Muscle of arm (tissue), 12 donors: ENCODE results near the gene MTERF4. TPM values are rescaled to one million over a fixed set of nuclear protein-coding genes. Genes with fewer than 3 reads are reported as not detected.

Experiments
- DNase-seq: peaks from one replicate; pipeline ENCODE4 v3.0.0-alpha.2; 2013
- polyA plus RNA-seq, 12 donors: library from polyadenylated mRNA; unstranded; fragments of 120-200 nt; gene quantifications; one replicate each; pipeline ENCODE4 v1.2.1, GENCODE V29; 2013; ENCODE audit not compliant: insufficient read length in 12 of 12

MTERF4 gene
- polyA plus RNA-seq, 12 donors = 18.2 to 74.1 (median 35.0) TPM; not detected in 1

DNA sequence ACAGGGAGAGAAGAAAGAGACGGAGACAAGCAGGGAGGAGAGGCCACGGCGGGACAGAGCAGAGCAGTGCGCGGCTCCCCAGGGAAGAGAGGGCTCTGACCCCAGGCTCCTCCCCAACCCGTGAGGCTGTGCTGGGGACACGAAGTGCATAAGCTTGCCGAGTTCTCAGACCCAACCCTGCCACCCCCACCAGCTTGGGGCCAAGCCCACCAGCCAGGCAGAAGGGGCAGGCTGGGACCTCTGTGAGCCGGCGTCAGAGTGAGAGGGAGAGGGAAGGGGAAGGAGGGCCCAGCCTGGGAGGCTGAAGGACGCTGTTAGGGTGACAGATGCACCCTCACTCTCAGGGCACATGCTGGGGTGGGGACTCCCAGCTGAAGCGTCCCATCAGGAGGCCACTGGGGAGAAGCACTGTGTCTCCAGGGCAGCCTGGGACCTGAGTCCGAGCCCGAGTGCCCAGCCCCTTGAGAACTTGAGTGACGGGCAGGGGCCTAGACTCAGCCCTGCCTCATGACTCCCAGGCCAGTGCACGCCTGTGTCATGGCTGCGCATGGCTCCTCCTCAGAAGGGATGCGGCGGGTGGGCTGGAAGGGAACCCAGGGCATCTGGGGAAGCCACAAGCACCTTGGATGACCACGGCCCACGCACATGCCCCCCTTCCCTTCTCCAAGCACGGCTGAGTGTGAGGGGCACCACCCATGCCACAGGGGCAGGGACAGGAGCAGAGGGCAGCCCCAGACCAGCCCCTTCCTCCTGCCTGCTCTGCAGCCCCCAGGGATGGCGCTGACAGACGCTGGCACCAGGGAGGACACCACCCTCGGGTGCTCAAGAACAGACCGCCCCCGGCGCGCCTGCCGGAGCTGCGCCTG is 31.0 kb downstream of the MTERF4 start:
- DNase-seq = no peak

DNA sequence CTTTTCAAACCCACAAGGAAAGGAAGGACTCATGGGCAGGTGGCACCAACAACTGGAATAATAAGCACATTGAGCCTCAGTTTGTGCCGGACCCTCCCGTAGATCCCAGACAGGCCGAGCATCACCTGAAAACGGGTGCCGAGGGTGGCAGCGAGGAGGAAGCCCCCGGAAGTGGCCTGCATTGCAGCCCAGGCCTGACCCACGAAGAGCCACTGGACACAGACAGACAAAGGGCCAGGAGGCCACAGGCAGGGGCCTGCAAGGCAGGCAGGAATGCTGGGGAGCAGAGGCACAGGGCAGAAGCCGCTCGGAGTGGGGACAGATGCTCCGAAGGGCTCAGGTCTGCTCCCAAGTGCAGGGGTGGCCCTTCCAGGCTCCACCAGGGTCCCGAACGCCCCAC is 31.7 kb downstream of the MTERF4 start:
- DNase-seq = no peak

DNA sequence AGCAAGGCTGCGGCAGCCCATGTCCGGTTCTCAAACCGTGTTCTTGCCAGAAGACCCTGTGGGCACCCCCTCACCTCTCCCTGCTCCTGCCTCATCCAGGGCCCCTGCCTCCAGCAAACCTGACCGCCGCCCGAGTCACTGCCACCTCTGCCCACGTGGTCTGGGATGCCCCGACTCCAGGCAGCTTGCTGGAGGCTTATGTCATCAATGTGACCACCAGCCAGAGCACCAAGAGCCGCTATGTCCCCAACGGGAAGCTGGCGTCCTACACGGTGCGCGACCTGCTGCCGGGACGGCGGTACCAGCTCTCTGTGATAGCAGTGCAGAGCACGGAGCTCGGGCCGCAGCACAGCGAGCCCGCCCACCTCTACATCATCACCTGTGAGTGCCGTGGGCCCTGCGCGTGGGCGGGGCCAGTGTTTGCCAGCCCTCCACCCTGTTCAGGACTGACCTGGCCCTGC is 32.2 kb downstream of the MTERF4 start:
- DNase-seq = no peak

DNA sequence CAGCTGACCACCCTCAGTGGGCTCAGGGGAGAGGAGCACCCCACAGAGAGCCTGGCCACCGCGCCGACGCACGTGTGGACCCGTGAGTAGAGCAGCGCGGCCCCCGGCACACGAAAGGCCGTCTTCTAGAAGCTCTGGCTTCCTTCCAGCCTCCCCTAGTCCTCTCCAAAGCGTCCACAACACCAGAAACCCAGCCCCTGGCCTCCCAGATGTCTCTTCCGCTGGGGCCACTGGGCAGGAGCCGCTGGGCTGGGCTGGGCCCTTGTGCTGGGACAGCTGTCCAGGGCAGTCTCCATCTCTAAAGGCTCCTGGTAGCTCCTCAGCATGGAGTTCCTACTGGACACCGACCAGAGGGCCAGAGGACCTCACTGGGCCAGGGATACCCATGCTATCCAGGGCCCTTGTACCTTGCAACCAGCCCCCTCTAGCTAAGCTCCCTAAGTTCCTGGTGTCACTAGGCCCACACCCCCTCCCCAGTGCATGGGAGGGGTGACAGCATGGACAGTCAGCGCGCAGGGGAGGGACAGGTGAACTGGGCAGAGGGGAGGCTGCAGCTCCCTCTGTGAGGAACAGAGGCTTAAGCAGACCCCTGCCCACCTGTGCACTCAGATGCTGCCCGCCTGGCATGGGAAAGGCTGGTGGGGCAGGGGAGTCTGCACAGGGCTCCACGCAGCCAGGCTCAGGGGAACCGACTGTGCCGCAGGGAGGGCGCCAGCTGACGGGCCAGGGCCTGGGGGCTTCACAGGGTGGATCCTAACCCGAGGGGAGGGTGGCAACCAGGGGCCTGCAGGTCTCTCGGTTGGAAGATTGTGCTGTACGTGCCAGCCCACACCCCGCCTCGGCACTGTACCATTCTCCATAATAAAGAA is 32.9 kb downstream of the MTERF4 start:
- no peak for DNase-seq

DNA sequence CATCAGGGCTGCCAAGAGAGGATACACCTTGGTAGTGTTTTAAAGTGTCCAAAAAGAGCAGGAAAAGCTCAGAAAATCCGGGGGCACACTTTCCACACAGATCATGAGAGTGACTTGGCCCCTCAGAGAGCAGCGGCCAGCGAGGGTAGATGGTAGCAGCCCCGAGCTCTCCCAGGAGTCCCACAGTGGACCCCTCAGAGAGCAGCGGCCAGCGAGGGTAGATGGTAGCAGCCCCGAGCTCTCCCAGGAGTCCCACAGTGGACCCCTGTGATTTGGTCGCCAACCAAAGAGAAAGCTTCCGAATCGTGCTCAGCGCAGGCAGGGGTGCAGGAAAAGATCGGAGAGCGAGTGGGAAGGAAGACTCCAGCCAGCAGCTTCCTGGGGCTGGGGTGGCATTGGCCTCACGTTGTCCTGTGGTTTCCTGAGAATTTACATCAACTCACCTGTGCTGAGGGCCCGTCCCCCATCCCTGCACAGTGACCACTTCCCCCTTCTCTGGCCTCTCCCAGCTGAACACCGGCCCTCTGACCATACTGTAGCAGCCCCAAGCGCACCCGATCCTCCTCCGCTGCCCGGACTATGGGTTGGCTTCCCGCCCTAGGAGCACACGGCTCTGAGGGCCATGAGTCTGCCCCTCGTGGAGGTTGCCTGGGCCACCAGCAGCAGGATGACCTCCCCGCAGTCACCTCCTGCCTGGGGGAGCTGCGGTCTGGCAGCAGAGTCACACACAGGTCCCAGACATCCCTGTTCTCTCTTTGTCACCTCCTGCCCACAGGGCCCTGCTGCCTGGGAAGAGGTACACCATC is 33.7 kb downstream of the MTERF4 start:
- no peak for DNase-seq

DNA sequence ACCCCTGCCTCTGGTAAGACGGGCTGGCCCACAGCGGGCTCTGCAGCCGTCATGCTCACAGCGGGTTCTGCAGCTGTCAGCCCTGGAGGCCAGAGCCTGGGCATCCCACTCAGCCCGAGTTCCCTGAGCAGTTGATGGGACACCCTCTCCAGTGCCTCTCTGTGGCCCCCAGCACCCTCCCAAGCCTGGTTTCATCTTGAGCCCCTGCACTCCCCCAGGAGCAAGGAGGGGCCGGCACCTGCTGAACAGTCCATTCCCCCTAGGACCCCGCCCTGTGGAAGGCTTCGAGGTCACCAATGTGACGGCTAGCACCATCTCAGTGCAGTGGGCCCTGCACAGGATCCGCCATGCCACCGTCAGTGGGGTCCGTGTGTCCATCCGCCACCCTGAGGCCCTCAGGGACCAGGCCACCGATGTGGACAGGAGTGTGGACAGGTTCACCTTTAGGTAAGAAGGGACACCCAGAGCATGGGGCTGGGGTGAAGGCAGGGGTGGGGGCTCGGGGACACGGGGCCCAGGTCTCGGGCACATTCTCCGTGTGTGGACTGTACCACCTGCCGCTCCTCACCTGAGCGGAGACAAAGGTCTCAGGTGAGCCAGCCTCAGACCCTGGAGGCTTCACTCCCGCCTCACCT is 34.5 kb downstream of the MTERF4 start:
- DNase-seq = no peak

DNA sequence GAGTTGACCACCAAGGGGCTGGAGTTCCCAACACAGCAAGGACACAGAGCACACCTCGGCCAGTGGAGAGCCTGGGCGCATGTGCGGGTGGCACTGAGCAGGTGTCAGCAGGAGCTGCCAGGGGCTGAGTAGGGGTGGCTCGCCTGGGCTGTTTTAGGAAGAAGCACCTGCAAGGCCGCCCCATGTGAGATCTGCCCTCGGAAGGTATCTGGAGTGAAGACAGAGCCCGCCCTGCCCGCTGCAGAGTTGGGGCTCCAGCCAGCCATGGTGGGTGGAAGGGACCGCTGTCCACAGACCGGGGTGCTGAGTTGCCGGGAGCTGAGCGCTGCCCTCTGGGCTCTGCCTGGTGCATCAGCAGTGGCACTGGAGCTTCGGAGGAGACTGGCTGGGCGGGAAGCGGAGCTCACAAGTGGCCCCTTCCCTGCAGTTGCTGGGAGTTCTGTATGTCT is 35.2 kb downstream of the MTERF4 start:
- no peak for DNase-seq

DNA sequence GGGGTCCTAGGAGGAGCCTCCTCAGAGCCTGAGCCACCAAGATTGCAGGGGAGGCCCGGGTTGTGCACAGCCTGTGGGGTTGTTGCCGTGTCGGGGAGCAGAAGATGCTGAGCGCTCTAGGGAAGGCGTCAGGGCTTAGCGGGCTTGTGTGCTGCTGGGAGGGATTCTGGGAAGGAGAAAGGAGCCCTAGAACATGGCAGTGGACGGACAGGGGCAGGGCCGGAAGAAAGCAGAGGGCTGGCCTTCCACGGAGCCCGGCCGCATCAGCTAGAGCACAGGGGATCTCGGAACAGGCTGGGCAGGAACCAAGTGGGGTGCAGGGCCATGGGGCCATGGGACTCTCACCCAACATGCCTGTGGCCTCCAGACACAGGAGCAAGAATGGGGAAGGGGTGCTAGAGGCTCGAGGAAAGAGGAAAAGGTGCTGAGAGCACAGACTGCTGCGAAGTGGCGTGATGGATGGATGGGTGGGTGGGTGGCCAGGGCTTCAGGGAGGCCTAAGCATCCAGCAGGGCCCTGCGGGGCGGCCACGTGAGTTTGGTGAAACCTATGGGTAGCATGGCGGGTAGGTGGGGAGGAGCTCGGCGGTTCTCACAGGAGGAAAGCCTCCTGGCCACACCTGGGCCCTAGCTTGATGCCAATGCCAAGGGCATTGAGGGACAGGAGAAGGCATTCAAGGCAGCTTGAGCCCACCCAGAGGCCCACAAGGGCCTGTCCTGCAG is 35.8 kb downstream of the MTERF4 start:
- DNase-seq = no peak

DNA sequence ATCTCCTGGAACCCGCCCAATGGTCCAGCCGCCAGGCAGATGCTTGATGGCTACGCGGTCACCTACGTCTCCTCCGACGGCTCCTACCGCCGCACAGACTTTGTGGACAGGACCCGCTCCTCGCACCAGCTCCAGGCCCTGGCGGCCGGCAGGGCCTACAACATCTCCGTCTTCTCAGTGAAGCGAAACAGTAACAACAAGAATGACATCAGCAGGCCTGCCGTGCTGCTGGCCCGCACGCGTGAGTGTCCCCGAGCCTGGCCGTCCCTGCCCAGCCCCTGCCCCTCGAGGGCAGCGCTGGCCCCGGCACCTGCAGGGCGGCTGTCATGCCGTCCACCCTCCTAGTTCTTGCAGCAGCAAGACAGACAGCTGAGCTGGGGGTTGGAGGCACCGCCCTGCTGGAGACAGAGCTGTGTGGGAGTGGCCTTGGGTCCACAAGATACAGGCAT is 36.7 kb downstream of the MTERF4 start:
- no peak for DNase-seq

DNA sequence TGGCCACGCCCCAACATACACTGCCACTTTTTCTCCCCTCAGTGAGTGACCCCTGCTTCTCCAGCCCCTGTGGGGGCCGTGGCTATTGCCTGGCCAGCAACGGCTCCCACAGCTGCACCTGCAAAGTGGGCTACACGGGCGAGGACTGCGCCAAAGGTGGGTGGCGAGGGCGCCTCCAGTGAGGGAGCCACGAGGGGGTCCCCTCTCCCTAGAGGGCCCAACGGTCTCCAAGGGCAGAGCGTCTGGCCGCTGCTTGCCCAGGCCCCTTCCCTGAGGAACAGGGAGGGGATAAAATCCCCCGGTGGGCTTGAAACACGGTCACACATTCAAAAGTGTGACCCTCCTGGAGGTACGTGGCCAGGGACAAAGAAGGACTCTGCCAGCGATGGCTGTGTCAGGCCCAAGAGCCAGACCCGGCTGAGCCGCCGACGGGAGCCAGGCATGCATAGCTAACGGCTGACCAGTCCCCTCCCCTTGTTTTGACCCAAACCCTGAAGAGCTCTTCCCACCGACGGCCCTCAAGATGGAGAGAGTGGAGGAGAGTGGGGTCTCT is 37.2 kb downstream of the MTERF4 start:
- no peak for DNase-seq

DNA sequence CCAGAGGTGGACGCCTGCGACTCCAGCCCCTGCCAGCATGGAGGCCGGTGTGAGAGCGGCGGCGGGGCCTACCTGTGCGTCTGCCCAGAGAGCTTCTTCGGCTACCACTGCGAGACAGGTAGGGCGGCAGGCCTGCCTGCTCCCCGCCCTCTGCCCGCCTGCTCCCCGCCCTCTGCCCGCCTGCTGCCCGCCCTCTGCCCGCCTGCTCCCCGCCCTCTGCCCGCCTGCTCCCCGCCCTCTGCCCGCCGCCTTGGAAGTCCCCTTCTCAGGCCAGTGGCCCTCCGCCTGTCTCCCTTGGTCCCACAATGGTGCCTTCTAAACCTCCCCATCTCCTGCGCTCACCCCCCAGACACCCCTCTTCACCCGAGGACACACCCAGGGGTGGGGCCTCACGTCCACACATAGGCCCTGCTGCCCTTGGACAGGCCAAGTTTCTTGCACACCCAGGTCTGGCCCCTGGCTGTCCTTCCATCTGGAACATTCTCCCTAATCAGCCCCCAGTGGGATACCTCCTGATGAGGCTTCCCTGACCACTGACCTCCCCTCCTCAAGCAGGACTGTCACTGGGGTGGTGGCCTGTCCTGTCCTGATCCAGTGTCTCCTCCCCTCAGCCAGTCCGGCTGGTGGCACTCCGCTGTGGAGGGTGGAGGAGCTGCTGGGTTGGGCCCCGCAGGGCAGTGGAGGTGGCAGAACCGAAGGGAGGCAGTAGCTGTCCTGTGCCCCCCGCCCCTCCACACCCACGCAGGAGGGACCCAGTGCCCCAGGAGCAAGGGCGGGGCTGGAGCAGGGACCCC is 37.9 kb downstream of the MTERF4 start:
- no peak for DNase-seq

DNA sequence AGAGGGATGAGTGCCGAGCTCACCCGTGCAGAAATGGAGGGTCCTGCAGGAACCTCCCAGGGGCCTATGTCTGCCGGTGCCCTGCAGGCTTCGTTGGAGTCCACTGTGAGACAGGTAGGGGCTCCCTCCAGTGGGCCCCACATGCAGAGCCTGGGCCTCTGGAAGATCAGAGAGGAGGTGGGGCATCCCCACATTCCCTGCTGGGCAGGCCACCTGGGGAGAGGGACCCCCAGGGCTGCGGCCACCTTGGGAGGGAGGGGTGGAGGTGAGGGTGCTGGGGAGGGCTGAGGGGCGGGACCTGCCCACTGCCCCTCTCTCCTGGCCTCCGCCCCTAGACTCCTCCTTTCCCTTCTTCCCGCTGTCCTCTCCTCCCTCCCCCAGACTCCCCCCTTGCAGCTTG is 38.5 kb downstream of the MTERF4 start:
- no peak for DNase-seq

DNA sequence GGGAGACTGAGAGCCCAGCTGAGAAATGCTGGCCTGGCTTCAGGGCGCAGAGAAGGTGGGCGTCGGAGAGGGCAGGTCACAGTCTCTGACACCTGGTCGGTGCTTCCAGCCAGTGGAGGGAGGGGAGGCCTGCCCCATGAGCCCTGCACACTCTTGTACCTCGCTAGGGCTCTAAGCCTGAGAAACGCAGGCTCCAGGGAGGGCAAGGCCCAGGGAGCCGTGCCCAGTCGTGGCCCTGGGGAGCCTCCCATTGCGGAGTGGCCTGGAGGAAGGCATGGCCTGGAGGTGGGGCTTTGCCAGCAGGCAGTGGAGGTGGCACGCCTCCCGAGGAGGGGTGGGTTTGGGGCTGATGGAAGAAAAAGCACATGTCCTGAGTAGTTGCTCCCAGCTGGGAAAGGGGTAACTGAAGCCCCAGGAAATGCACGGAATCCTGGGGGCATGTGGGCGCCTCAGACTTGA is 39.0 kb downstream of the MTERF4 start:
- DNase-seq = no peak

DNA sequence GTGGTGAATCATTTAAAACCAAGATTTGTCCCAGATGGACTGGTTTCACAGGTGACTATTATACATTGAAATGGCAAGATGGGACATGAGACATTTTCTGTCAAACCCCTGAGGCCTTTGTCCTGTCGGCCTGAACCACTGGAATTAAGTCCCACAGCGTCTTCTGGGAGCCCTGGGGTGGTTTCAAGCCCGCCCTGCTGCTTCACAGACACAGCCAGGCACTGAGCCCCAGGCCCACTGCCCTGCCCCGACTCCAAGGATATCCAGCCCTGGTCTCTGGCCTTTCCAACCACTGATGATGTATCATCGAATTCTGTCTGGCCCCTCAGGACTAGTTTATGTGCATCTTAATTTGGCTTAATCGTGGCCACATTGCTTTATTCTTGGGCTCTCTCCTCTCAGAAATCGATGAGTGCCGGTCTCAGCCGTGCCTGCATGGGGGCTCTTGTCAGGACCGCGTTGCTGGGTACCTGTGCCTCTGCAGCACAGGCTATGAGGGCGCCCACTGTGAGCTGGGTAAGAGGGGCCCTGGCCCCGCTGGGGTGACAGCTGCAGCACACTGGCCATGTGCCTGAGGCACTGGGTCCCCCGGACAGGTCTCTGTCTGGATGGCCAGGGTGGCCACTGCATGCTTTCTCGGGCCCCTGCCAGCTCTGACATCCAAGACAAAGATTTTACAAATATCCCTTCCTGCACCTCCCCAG is 39.5 kb downstream of the MTERF4 start:
- no peak for DNase-seq

DNA sequence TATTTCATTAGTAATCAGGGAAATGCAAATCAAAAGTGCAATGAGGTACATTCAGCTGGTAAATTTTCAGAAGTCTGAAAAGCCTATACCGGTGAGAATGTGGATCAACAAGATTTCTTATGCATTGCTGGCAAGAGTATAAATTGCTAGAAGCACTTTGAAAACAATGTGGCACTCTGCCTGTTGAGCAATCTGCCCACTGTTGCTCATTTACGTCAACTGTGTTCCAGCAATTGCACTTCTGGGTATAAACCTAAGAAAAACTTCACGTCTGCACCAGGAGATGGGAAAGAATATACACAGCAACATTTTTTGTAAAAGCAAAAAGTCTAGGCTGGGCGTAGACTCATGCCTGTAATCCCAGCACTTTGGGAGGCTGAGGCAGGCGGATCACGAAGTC is 40.8 kb downstream of the MTERF4 start:
- no peak for DNase-seq

DNA sequence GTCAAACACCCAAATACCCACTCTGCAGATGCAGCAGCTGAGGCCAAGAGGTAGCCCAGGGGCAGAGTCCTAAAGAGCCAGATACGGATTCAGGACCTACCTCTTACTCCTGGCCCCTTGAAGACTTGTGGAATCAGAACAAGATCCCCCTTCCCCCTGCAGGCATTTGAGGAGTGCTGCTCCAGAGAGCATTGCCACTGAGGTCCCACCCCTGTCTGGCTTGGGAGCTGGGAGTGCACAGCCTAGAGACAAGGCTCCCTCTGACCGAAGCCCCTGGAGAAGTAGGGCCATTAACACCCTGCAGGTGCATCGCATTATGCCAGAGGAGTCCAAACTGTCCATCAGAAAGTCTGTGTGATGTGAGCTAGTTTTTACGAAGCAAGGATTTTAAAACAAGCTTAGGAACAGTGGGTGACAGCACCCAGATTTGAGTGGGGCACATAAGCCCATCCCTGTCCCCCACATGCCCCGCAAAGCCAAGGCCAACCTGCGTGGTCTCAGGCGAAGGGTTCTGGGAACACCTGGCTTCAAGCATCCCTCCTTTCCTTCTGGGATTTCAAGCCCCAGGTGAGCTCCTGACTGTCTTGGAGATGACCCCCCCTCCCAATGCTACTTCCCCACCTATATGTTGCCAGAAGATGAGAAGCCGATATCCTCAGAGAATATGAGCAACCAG is 48.4 kb downstream of the MTERF4 start:
- no peak for DNase-seq

DNA sequence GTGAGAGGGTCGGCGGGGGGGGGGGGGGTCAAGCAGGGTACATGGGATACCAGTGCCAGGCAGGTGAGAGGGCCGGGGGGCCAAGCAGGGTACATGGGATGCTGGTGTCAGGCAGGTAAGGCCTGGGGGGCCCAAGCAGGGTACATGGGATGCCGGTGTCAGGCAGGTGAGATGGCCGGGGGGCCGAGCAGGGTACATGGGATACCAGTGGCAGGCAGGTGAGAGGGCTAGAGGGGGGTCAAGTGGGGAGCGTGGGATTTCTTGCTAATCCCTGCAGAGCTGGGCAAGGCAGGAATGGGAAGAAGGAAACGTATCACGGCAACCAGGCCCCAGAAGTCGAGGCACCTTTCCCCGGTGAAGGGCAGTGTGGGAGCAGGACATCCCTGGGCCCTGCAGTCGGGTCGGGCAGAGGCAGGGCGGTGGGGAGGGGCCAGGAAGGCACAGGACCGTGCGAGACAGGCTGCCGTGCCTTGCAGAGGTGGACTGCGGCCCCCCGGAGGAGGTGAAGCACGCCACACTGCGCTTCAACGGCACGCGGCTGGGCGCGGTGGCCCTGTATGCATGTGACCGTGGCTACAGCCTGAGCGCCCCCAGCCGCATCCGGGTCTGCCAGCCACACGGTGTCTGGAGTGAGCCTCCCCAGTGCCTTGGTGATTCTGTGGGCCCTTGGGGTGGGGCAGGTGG is 49.3 kb downstream of the MTERF4 start:
- no peak for DNase-seq
